RPMI7951 (cell line): ENCODE data around the gene TKTL1. TPM values are rescaled to one million over a fixed set of nuclear protein-coding genes. Genes with fewer than 3 reads are reported as not detected.
"Not testable (repeated sequence)": the region's sequence is repeated elsewhere in the genome, so short reads cannot be mapped to it uniquely, and the experiment has no call there.

Experiments used
- DNase-seq: peaks from one replicate; pipeline ENCODE4 v3.0.0-alpha.2; 2012; ENCODE audit warnings: low read depth
- total RNA-seq: library from RNA; depleted of rRNA; stranded (reverse); fragments of >200 nt; shearing (Covaris generic); gene quantifications from 2 replicates; pipeline ENCODE4 v1.2.3, GENCODE V29; 2014; rRNA removed

The TKTL1 gene, protein sequence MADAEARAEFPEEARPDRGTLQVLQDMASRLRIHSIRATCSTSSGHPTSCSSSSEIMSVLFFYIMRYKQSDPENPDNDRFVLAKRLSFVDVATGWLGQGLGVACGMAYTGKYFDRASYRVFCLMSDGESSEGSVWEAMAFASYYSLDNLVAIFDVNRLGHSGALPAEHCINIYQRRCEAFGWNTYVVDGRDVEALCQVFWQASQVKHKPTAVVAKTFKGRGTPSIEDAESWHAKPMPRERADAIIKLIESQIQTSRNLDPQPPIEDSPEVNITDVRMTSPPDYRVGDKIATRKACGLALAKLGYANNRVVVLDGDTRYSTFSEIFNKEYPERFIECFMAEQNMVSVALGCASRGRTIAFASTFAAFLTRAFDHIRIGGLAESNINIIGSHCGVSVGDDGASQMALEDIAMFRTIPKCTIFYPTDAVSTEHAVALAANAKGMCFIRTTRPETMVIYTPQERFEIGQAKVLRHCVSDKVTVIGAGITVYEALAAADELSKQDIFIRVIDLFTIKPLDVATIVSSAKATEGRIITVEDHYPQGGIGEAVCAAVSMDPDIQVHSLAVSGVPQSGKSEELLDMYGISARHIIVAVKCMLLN
- not detected in 2 replicates for total RNA-seq

DNA sequence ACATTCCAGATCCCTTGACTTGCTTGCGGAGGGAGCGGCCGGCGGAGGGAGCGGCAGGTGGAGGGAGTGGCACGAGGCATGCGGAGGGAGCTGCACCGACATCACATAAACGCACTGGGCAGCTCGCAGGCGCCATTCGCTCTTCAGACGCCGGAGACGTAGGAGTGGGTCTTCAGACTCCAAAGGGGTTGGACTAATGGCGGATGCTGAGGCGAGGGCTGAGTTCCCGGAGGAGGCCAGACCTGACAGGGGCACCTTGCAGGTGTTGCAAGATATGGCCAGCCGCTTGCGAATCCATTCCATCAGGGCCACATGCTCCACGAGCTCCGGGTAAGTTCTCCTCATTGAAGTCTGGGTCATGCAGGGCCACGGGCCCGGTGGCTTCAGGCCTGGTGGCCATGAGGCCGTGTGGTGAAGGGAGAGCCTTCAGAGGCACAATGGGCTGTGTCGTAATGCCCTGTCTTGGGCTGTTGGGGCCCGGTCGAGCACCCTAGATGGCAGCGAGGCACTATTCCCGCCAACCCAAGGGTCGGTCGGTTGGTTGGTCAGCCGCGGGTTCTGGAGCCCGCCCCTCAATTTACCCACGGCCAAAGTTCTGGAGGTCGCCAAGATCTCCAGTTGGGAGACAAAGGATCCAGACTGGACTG lies at the start of gene TKTL1:
Gene TKTL1, plus strand, starts transcription at position 132 of the 647 bp plus-strand sequence. Its CDS starts 65 bp downstream, at position 197.
- DNase-seq: no peak

GRCh38 chrX:154247377-154248045 lies 48.1 kb upstream of the TKTL1 start:
- DNase-seq: not testable (repeated sequence)

- DNase-seq: not testable (repeated sequence)
Measured at GRCh38 chrX:154248076-154248475, 47.5 kb upstream of the TKTL1 start.

DNA sequence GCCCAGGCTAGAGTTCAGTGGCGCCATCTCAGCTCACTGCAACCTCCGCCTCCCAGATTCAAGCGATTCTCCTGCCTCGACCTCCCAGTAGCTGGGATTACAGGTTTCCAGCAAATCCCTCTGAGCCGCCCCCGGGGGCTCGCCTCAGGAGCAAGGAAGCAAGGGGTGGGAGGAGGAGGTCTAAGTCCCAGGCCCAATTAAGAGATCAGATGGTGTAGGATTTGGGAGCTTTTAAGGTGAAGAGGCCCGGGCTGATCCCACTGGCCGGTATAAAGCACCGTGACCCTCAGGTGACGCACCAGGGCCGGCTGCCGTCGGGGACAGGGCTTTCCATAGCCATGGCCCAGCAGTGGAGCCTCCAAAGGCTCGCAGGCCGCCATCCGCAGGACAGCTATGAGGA lies 38.3 kb upstream of the TKTL1 start, which contains the start of gene OPN1MW3:
Gene OPN1MW3, plus strand, starts transcription at position 301 of the 400 bp plus-strand sequence. Its CDS starts 38 bp downstream, at position 339.
- DNase-seq: not testable (repeated sequence)

GRCh38 chrX:154258711-154259110 lies 36.9 kb upstream of the TKTL1 start:
- not testable (repeated sequence) for DNase-seq

- not testable (repeated sequence) for DNase-seq
Measured at GRCh38 chrX:154263072-154263471, 32.5 kb upstream of the TKTL1 start.

DNA sequence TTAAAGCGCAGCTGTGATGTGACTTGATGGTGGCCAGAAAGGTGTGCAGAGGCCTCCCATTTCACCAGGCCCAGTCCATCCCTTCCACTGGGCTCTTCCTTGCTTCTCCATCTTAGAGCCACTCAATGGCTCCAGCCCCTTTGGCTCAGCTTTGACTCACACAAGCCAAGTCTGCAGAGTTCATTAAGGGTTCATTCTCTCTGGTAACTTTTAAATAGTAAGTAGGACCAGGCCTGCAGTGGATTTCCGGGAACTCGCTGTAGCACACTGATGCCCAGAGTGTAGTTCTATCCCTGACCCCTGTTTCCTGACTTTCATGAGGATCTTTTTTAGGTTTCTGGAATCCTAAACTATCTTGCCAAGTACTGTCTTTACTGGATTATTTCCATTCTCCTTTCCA lies 26.4 kb upstream of the TKTL1 start:
- DNase-seq: not testable (repeated sequence)

DNA sequence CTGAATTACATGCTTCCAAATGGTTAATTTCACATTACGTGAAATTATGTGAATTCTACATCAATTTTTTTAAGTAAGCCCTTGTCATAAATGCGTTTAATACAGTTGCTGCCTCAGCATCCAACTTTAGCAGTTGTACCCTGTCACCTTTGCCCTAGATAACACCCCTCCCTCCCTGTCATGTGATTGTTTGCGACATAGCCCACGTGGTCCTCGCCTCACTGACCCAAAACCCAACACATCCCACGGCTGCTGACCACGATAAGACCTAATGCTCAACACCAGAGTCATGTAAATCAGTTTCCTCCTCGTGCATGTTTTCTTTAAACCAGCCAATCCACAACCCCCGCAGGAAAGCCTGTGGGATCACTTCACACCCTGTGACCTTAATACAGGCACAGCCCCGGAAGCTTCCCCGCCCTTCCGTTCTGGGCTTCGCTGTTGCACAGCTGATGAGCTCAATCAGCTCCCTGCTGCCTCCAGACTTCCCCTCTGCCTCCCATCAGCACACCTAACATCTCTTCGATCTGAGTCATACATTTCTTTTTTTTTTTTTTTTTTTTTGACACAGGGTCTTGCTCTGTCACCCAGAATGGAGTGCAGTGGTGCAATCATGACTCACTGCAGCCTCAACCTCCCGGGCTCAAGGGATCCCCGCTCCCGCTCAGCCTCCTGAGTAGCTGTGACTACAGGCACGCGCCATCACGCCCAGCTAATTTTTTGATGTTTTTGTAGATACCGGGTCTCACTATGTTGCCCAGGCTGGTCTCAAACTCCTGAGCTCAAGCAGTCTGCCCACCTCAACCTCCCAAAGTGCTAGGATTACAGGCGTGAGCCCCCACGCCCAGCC lies 10.9 kb upstream of the TKTL1 start:
- DNase-seq: not testable (repeated sequence)

- not testable (repeated sequence) for DNase-seq
Measured at GRCh38 chrX:154286406-154286805, 9.2 kb upstream of the TKTL1 start.

DNA sequence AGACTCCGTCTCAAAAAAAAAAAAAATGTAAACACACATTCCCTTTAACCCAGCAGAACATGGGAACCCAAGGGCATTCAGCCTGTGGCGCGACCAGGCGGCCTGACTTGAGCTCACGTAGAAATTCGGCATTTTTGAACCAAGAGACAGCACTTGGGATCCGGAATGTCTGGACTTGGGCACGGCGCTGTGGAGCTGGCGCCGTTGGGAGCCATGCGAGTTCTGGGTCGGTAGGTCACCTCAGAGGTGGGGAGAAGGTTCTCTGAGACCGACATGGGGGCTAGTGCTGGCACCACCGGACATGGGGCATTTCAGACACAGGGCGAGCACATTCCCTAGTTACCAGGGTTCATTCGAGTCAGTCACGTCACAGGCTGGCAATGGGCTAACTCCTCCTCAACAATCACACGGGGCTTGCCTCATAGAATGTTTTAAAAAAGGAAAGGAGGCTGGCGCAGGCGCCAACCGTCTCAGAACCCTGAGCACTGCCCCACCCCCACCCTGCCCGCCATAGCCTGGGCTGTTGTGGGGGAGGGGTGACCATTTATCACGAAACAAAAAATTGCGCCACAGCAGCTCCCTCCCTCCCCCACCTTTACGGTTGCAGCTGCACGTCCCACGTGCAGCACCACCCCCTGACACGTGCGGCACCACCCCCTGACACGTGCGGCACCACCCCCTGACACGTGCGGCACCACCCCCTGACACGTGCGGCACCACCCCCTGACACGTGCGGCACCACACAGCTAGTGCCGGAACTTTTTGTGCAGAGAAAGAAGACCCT lies 612 bp upstream of the TKTL1 start, which contains the start of gene TEX28:
Gene TEX28, minus strand, starts transcription at position 334 of the 784 bp plus-strand sequence. CDS start 3,007 bp downstream, outside the sequence.
- no peak for DNase-seq

DNA sequence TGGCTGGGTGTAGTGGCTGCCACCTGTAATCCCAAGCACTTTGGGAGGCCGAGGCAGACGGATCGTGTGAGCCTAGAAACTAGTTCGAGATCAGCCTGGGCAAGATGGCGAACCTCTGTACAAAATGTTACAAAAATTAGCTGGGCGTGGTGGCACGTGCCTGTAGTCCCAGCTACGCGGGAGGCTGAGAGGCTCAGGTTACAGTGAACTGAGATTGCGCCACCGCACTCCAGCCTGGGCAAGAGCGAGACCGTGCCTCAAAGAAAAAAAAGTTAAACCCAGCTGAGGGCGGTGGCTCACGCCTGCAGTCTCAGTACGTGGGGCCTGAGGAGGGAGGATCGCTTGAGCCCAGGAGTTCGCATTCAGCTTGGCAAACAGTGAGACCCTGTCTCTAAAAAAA lies 1.1 kb downstream of the TKTL1 start:
- DNase-seq: no peak

DNA sequence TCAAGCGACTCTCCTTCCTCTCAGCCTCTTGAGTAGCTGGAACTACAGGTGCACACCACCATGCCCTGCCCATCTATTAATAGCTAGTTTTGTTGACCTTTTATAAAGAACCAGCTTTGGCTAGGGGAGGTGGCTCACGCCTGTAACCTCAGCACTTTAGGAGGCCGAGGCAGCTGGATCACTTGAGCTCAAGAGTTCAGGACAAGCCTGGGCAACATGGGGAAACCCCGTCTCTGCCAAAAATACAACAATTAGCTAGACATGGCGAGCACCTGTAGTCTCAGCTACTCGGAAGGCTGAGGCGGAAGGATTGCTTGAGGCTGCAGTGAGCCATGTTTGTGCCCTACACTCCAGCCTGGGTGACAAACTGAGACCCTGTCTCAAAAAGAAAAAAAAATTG lies 2.7 kb downstream of the TKTL1 start:
- DNase-seq: no peak

- DNase-seq: no peak
Measured at GRCh38 chrX:154300816-154301215, 5.2 kb downstream of the TKTL1 start.

GRCh38 chrX:154302998-154303397 lies 7.4 kb downstream of the TKTL1 start:
- DNase-seq: not testable (repeated sequence)

- DNase-seq: no peak
Measured at GRCh38 chrX:154303476-154303875, 7.9 kb downstream of the TKTL1 start.

- DNase-seq: peak; percentile 2
Measured at GRCh38 chrX:154304846-154305245, 9.3 kb downstream of the TKTL1 start.

DNA sequence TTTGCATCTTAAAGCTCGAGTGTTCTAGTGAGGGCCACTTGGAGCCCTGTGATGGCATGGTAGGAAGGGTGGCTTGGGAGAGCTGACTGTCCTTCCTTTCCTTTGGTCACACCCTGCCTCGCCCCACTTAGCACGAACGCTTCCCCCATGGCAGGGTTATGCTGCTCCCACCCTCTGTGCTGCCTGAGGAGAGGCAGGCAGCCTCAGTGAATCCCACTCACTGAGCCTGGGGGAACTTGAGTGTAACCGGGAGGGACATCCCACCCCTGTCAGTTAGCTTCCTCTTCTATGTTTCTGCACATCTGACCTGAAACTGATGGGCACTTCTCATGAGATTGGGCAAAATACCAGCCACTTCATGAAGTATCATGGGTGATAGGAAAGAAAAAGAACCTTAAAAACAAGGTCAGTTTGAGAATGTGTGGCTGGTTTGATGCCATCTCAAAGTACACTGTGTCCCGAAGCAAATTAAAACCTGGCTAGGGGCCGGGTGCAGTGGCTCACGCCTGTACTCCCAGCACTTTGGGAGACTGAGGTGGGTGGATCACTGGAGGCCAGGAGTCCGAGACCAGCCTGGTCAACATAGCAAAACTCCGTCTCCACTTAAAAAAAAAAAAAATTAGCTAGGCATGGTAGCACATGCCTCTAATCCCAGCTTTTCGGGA lies 10.1 kb downstream of the TKTL1 start:
- no peak for DNase-seq

DNA sequence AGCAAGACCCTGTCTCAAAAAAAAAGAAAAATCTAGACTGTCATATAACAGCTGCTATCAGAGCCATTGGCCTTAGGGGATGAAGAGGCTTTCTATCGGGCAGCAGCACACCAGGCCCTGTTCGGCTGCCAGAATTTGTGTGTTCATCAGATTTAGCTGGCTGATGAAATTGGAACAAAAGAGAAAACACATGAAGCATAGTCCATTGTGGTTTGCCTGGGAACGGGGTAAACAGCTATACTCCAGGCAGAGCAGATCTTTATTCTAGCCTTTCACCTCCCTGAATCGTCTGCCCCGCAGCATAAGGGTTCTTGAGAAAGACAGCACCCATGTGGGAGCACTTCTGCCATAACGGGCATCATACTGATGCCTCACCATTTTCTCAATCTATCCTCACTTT lies 11.6 kb downstream of the TKTL1 start:
- DNase-seq: no peak
